Mesenchymal stem cell (in vitro differentiated cells and primary cell): Measurements from ENCODE around the gene GRM5.
"Not testable (repeated sequence)": the region's sequence is repeated elsewhere in the genome, so short reads cannot be mapped to it uniquely, and the experiment has no call there.

ENCODE experiments used
- DNase-seq: peaks from one replicate; pipeline ENCODE4 v3.0.0-alpha.2; 2013
- H2AFZ ChIP-seq: one replicate; pipeline ENCODE4 v1.6.1; 2013; ENCODE audit warnings: low read depth, mild to moderate bottlenecking, control low read depth, inconsistent platforms, low read length, moderate library complexity
- H2AK5ac ChIP-seq: 2 replicates; pipeline ENCODE4 v1.6.1; 2013; ENCODE audit warnings: low read length, moderate library complexity, mild to moderate bottlenecking, inconsistent platforms; ENCODE audit not compliant: severe bottlenecking
- H2BK120ac ChIP-seq: one replicate; pipeline ENCODE4 v1.6.1; 2013; ENCODE audit warnings: low read depth, mild to moderate bottlenecking, inconsistent platforms, low read length, moderate library complexity
- H2BK12ac ChIP-seq, 2 experiments: one replicate each; pipeline ENCODE4 v1.6.1; 2013; ENCODE audit warnings: inconsistent platforms in 2 of 2, low read length in 2 of 2, mild to moderate bottlenecking in 2 of 2, moderate library complexity in 2 of 2, control low read depth in 1 of 2
- H2BK15ac ChIP-seq: one replicate; pipeline ENCODE4 v1.6.1; 2013; ENCODE audit warnings: mild to moderate bottlenecking, low read depth, inconsistent platforms; ENCODE audit not compliant: poor library complexity, severe bottlenecking
- H2BK5ac ChIP-seq: 2 replicates; pipeline ENCODE4 v1.6.1; 2013; ENCODE audit warnings: low read depth, mild to moderate bottlenecking, low read length, control low read depth, inconsistent platforms; ENCODE audit not compliant: poor library complexity, severe bottlenecking
- H3K14ac ChIP-seq, 2 experiments: one replicate each; pipeline ENCODE4 v1.6.1; 2013; ENCODE audit warnings: inconsistent platforms in 2 of 2, low read length in 2 of 2, control low read depth in 1 of 2, mild to moderate bottlenecking in 1 of 2, moderate library complexity in 1 of 2
- H3K18ac ChIP-seq, 2 experiments: one replicate each; pipeline ENCODE4 v1.6.1; 2013; ENCODE audit warnings: inconsistent platforms in 2 of 2, low read length in 2 of 2, control low read depth in 1 of 2, low read depth in 1 of 2, mild to moderate bottlenecking in 1 of 2
- H3K23ac ChIP-seq, 2 experiments: one replicate each; pipeline ENCODE4 v1.6.1; 2013; ENCODE audit warnings: inconsistent platforms in 2 of 2, low read length in 2 of 2, mild to moderate bottlenecking in 2 of 2, moderate library complexity in 2 of 2, control low read depth in 1 of 2
- H3K27ac ChIP-seq: 2 replicates; pipeline ENCODE4 v1.5.1; 2013; ENCODE audit warnings: mild to moderate bottlenecking, moderate library complexity, low read length, control low read depth, inconsistent platforms; ENCODE audit not compliant: poor library complexity, severe bottlenecking
- H3K27me3 ChIP-seq, 2 experiments: 2 replicates each; pipeline versions ENCODE4 v1.6.1 to v1.7.0; 2013; ENCODE audit warnings: low read length in 2 of 2, mild to moderate bottlenecking in 2 of 2, moderate library complexity in 2 of 2, control low read depth in 1 of 2, inconsistent platforms in 1 of 2; ENCODE audit not compliant: control insufficient read depth in 1 of 2, insufficient read depth in 1 of 2
- H3K36me3 ChIP-seq, 2 experiments: 2 replicates each; pipeline versions ENCODE4 v1.6.1 to v1.7.0; 2013; ENCODE audit warnings: low read length in 2 of 2, control low read depth in 1 of 2, inconsistent platforms in 1 of 2, low read depth in 1 of 2, mild to moderate bottlenecking in 1 of 2; ENCODE audit not compliant: insufficient read depth in 2 of 2, control insufficient read depth in 1 of 2
- H3K4ac ChIP-seq, 2 experiments: one replicate each; pipeline ENCODE4 v1.6.1; 2013; ENCODE audit warnings: inconsistent platforms in 2 of 2, low read length in 2 of 2, mild to moderate bottlenecking in 2 of 2, moderate library complexity in 2 of 2, control low read depth in 1 of 2, low read depth in 1 of 2
- H3K4me1 ChIP-seq: 2 replicates; pipeline ENCODE4 v1.6.1; 2013; ENCODE audit warnings: low read depth, low read length, control low read depth; ENCODE audit not compliant: control insufficient read depth, insufficient read depth
- H3K4me2 ChIP-seq: 2 replicates; pipeline ENCODE4 v1.6.1; 2013; ENCODE audit warnings: low read length, mild to moderate bottlenecking, inconsistent platforms; ENCODE audit not compliant: poor library complexity, severe bottlenecking
- H3K4me3 ChIP-seq, 2 experiments: 2 replicates each; pipeline versions ENCODE4 v1.5.1 to v1.7.0; 2013; ENCODE audit warnings: low read length in 2 of 2, mild to moderate bottlenecking in 2 of 2, control low read depth in 1 of 2, low read depth in 1 of 2; ENCODE audit not compliant: insufficient read depth in 1 of 2
- H3K79me1 ChIP-seq: replicated peaks from 2 replicates; pipeline ENCODE4 v1.6.1; 2013; ENCODE audit warnings: mild to moderate bottlenecking, control low read depth, low read length, inconsistent platforms; ENCODE audit not compliant: poor library complexity, severe bottlenecking
- H3K9ac ChIP-seq: 2 replicates; pipeline ENCODE4 v1.7.0; 2013; ENCODE audit warnings: mild to moderate bottlenecking, low read length, moderate library complexity
- H3K9me3 ChIP-seq: 2 replicates; pipeline ENCODE4 v1.7.0; 2013; ENCODE audit warnings: mild to moderate bottlenecking, low read length; ENCODE audit not compliant: control insufficient read depth
- H4K8ac ChIP-seq: one replicate; pipeline ENCODE4 v1.6.1; 2013; ENCODE audit warnings: inconsistent platforms, mild to moderate bottlenecking, low read length, moderate library complexity
- H4K91ac ChIP-seq: one replicate; pipeline ENCODE4 v1.6.1; 2013; ENCODE audit warnings: mild to moderate bottlenecking, low read length, inconsistent platforms
- WGBS: methylation state at CpG from one replicate; pipeline ENCODE4 v1.1.7; 2013; ENCODE audit warnings: mixed read lengths; 5-methylcytosine and 5-hydroxymethylcytosine counted together

GRM5 gene

GRCh38 chr11:88849773-88850172 lies 216.0 kb downstream of the GRM5 start:
- not testable (repeated sequence) for H3K4ac ChIP-seq, H4K8ac ChIP-seq, H3K4me2 ChIP-seq, H3K9ac ChIP-seq, H3K79me1 ChIP-seq, H2BK12ac ChIP-seq, H3K18ac ChIP-seq, H3K14ac ChIP-seq, H3K27ac ChIP-seq, H3K4me1 ChIP-seq, H3K36me3 ChIP-seq, H2AFZ ChIP-seq, H4K91ac ChIP-seq, H3K23ac ChIP-seq, H2BK15ac ChIP-seq, H2AK5ac ChIP-seq, H3K9me3 ChIP-seq, DNase-seq, H3K4me3 ChIP-seq, H2BK5ac ChIP-seq, H2BK120ac ChIP-seq, H3K27me3 ChIP-seq
- 100% methylated on average over 2 of the region's 6 CpGs for WGBS

- H3K9me3 ChIP-seq, result no peaks in the 10 kb centered on the region
- no peak overlapping the region for H2BK120ac ChIP-seq
- H3K4ac ChIP-seq, result no peak overlapping the region
- no peaks in the 10 kb centered on the region for H3K79me1 ChIP-seq
- no peak overlapping the region for H2AFZ ChIP-seq
- DNase-seq, result no peak
- no peak overlapping the region for H2BK5ac ChIP-seq
- no peak overlapping the region for H3K23ac ChIP-seq
- no peaks in the 10 kb centered on the region for H3K36me3 ChIP-seq
- 100% methylated on average over 1 of the region's 1 CpG for WGBS
- H3K4me3 ChIP-seq, result no peak overlapping the region
- no peaks in the 10 kb centered on the region for H3K4me1 ChIP-seq
- H2AK5ac ChIP-seq, result no peak overlapping the region
- no peak overlapping the region for H3K9ac ChIP-seq
- no peak overlapping the region for H3K14ac ChIP-seq
- H2BK15ac ChIP-seq, result no peak overlapping the region
- H3K18ac ChIP-seq, result no peak overlapping the region
- H4K8ac ChIP-seq, result no peak overlapping the region
- H4K91ac ChIP-seq, result no peak overlapping the region
- no peak overlapping the region for H2BK12ac ChIP-seq
- no peaks in the 10 kb centered on the region for H3K27me3 ChIP-seq
- no peak overlapping the region for H3K27ac ChIP-seq
- no peak overlapping the region for H3K4me2 ChIP-seq
Observed at GRCh38 chr11:88849368-88849767, 216.4 kb downstream of the GRM5 start.

GRCh38 chr11:88846266-88846665 lies 219.5 kb downstream of the GRM5 start:
- H2BK5ac ChIP-seq, H3K14ac ChIP-seq, H3K4ac ChIP-seq, H4K91ac ChIP-seq, H2BK15ac ChIP-seq, DNase-seq, H4K8ac ChIP-seq, H3K27me3 ChIP-seq, H3K4me3 ChIP-seq, H3K27ac ChIP-seq, H2AFZ ChIP-seq, H3K4me2 ChIP-seq, H3K9ac ChIP-seq, H2BK120ac ChIP-seq, H2BK12ac ChIP-seq, H3K18ac ChIP-seq, H2AK5ac ChIP-seq, H3K9me3 ChIP-seq, H3K36me3 ChIP-seq, H3K79me1 ChIP-seq, H3K4me1 ChIP-seq, H3K23ac ChIP-seq: not testable (repeated sequence)
- WGBS, result no CpG with 5 or more reads among the region's 1 CpG

GRCh38 chr11:88844941-88845340 lies 220.8 kb downstream of the GRM5 start:
- H3K4ac ChIP-seq, H3K9me3 ChIP-seq, H3K23ac ChIP-seq, H4K91ac ChIP-seq, H2BK15ac ChIP-seq, H3K18ac ChIP-seq, H3K4me1 ChIP-seq, H3K4me3 ChIP-seq, H3K14ac ChIP-seq, H2BK120ac ChIP-seq, H4K8ac ChIP-seq, H3K4me2 ChIP-seq, H3K27me3 ChIP-seq, H3K9ac ChIP-seq, H2AFZ ChIP-seq, DNase-seq, H2AK5ac ChIP-seq, H3K79me1 ChIP-seq, H2BK12ac ChIP-seq, H3K27ac ChIP-seq, H3K36me3 ChIP-seq, H2BK5ac ChIP-seq: not testable (repeated sequence)
- 100% methylated on average over 2 of the region's 3 CpGs for WGBS
